Erythroblast (primary cell): ENCODE results near the gene SUMF1.

Experiments
- GATA1 ChIP-seq: IDR thresholded peaks from 2 replicates; pipeline ENCODE4 v1.6.1; 2011; ENCODE audit warnings: low read depth, mild to moderate bottlenecking, control low read depth, low read length, moderate library complexity
- POLR2A ChIP-seq: IDR thresholded peaks from 2 replicates; pipeline ENCODE4 v1.6.1; 2011; ENCODE audit warnings: mild to moderate bottlenecking, low read length

- no peak for TF ChIP-seq POLR2A
- TF ChIP-seq GATA1, result no peak
Observed at GRCh38 chr3:4336850-4337546, 130.1 kb downstream of the SUMF1 start.
